ENCODE measurements around the gene LDB2. TPM values are rescaled to one million over a fixed set of nuclear protein-coding genes. Genes with fewer than 3 reads are reported as not detected.

The LDB2 gene
- total and polyA plus RNA-seq, 2 experiments from 2014 or later, result 48.6 to 80.1 TPM

DNA sequence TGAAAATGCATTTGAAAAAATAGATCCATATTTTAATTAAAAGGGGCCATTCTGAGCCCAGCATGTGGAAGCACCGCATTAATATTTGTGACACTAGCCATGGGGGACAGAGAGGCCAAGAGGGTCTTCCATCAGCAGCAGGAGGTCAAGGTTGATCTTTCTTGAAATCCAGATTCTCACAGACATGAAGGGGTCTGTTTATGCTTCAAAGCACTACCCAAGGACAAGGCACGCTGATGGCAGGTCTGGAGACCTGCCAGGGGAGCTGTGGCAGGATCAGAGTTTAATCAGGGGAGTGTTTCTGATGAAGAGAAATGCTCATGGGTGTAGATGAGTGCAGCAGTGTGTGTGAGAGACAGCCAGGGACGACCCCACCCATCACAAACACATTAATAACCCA is 243.3 kb downstream of the LDB2 start:
- H2AFZ ChIP-seq, result no peak overlapping the region
- no peak overlapping the region for H3K4me2 ChIP-seq
- H3K27me3 ChIP-seq (ENCODE audit: insufficient read depth), result no peaks in the 10 kb centered on the region
- Mint-ChIP-seq H3K27ac (no peak overlapping the region), H3K27me3 (ENCODE audit: insufficient read depth, low read depth, poor library complexity) (peaks cover 1% of the 10 kb centered on the region), H3K36me3 (ENCODE audit: low read depth) (no peaks in the 10 kb centered on the region), H3K9me3 (no peaks in the 10 kb centered on the region), H3K4me3 (no peak overlapping the region), H3K4me1 (peaks cover 14% of the 10 kb centered on the region)
- TF ChIP-seq STAT1 (IDR thresholded peaks at IDR 0.05; ENCODE audit: unreplicated experiment) (no peak), CREB1 (CRISPR knock-in tag; IDR thresholded peaks at IDR 0.05; ENCODE audit: low read depth) (no peak), EZH2 (IDR thresholded peaks at IDR 0.05; ENCODE audit: low read depth, unreplicated experiment) (no peak), POLR2AphosphoS5 (IDR thresholded peaks at IDR 0.05; ENCODE audit: low read depth) (no peak), EZH2phosphoT487 (IDR thresholded peaks at IDR 0.05; ENCODE audit: unreplicated experiment) (no peak)
- TF ChIP-seq, protein P1, sequence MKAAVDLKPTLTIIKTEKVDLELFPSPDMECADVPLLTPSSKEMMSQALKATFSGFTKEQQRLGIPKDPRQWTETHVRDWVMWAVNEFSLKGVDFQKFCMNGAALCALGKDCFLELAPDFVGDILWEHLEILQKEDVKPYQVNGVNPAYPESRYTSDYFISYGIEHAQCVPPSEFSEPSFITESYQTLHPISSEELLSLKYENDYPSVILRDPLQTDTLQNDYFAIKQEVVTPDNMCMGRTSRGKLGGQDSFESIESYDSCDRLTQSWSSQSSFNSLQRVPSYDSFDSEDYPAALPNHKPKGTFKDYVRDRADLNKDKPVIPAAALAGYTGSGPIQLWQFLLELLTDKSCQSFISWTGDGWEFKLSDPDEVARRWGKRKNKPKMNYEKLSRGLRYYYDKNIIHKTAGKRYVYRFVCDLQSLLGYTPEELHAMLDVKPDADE (IDR thresholded peaks at IDR 0.05), result no peak
- TF ChIP-seq, protein P2, sequence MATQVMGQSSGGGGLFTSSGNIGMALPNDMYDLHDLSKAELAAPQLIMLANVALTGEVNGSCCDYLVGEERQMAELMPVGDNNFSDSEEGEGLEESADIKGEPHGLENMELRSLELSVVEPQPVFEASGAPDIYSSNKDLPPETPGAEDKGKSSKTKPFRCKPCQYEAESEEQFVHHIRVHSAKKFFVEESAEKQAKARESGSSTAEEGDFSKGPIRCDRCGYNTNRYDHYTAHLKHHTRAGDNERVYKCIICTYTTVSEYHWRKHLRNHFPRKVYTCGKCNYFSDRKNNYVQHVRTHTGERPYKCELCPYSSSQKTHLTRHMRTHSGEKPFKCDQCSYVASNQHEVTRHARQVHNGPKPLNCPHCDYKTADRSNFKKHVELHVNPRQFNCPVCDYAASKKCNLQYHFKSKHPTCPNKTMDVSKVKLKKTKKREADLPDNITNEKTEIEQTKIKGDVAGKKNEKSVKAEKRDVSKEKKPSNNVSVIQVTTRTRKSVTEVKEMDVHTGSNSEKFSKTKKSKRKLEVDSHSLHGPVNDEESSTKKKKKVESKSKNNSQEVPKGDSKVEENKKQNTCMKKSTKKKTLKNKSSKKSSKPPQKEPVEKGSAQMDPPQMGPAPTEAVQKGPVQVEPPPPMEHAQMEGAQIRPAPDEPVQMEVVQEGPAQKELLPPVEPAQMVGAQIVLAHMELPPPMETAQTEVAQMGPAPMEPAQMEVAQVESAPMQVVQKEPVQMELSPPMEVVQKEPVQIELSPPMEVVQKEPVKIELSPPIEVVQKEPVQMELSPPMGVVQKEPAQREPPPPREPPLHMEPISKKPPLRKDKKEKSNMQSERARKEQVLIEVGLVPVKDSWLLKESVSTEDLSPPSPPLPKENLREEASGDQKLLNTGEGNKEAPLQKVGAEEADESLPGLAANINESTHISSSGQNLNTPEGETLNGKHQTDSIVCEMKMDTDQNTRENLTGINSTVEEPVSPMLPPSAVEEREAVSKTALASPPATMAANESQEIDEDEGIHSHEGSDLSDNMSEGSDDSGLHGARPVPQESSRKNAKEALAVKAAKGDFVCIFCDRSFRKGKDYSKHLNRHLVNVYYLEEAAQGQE (IDR thresholded peaks at IDR 0.05; ENCODE audit: unreplicated experiment), result no peak
- no peak for DNase-seq (ENCODE audit: low spot score)
- no peaks in the 10 kb centered on the region for H3K79me2 ChIP-seq (replicated peaks; ENCODE audit: insufficient read depth)
- no peak for ATAC-seq
- no peaks in the 10 kb centered on the region for H3F3A ChIP-seq (replicated peaks; ENCODE audit: low read depth)
- no peak overlapping the region for H3K27ac ChIP-seq (ENCODE audit: low read depth)
- no peaks in the 10 kb centered on the region for H3K4me1 ChIP-seq (ENCODE audit: insufficient read depth)
- no peaks in the 10 kb centered on the region for H3K36me3 ChIP-seq (ENCODE audit: insufficient read depth)
- no peaks in the 10 kb centered on the region for H4K20me1 ChIP-seq (replicated peaks; ENCODE audit: insufficient read depth)
- H3K4me3 ChIP-seq, result no peak overlapping the region
- H3K9me2 ChIP-seq (ENCODE audit: insufficient read depth), result no peaks in the 10 kb centered on the region

DNA sequence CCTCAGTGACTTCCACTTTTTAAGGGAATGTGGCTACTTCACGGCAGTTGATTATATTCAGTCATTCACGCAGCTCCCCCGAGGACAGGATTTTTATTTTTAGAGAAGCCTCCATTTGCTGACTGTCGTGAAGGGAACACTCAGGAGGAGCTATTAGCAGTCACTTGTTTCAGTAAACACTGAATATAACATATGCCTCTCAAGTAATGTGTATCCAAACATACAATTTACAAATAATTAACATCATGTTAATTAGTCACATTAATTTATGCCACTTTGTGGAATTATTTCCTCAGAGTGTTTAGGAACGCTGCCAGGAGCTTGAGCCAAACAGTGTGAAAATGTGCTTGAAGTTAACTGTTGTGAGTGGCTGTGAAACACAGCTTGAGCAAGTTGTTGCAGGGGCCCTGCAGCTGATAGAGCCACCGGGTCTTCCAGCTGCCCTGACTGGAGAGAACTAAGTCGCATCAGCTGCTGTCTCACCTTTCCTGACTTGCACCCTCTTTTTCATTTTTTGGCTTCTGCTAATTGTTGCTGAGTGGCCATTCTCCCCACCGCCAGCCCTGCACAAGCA is 245.6 kb downstream of the LDB2 start:
- ATAC-seq (no peak), DNase-seq (ENCODE audit: low spot score) (no peak)
- Histone ChIP-seq H3K27ac (ENCODE audit: low read depth) (peak overlapping the region; percentile 66; the same call in 1 of the 2 replicates), H2AFZ (no peak overlapping the region), H3K4me2 (no peak overlapping the region), H3K9me2 (ENCODE audit: insufficient read depth) (no peaks in the 10 kb centered on the region), H3K4me3 (no peak overlapping the region), H3K36me3 (ENCODE audit: insufficient read depth) (no peaks in the 10 kb centered on the region), H4K20me1 (replicated peaks; ENCODE audit: insufficient read depth) (no peaks in the 10 kb centered on the region), H3K4me1 (ENCODE audit: insufficient read depth) (no peaks in the 10 kb centered on the region; the same call in 1 of the 2 replicates), H3K79me2 (replicated peaks; ENCODE audit: insufficient read depth) (no peaks in the 10 kb centered on the region), H3K27me3 (ENCODE audit: insufficient read depth) (no peaks in the 10 kb centered on the region), H3F3A (replicated peaks; ENCODE audit: low read depth) (no peaks in the 10 kb centered on the region)
- Mint-ChIP-seq H3K4me3 (no peak overlapping the region), H3K27ac (no peak overlapping the region), H3K4me1 (peaks cover 14% of the 10 kb centered on the region), H3K36me3 (ENCODE audit: low read depth) (no peaks in the 10 kb centered on the region), H3K27me3 (ENCODE audit: insufficient read depth, low read depth, poor library complexity) (peaks cover 1% of the 10 kb centered on the region), H3K9me3 (no peaks in the 10 kb centered on the region)
- TF ChIP-seq, protein P1 (IDR thresholded peaks at IDR 0.05), result no peak
- no peak for TF ChIP-seq CREB1 (CRISPR knock-in tag; IDR thresholded peaks at IDR 0.05; ENCODE audit: low read depth)
- TF ChIP-seq STAT1 (IDR thresholded peaks at IDR 0.05; ENCODE audit: unreplicated experiment), result no peak
- TF ChIP-seq ZNF331 (CRISPR knock-in tag; IDR thresholded peaks at IDR 0.05; ENCODE audit: low read depth), result no peak
- no peak for TF ChIP-seq EZH2 (IDR thresholded peaks at IDR 0.05; ENCODE audit: low read depth, unreplicated experiment)
- no peak for TF ChIP-seq JUNB (IDR thresholded peaks at IDR 0.05; ENCODE audit: unreplicated experiment)
